GM12872 (cell line): ENCODE results near the gene BNIP1.

Experiments
- TF ChIP-seq, protein P1 (sequence below): IDR thresholded peaks from 3 replicates; pipeline ENCODE4 v1.5.1; 2011; ENCODE audit warnings: low read depth, mild to moderate bottlenecking, low read length, moderate library complexity; ENCODE audit not compliant: insufficient read depth

Gene BNIP1, protein sequence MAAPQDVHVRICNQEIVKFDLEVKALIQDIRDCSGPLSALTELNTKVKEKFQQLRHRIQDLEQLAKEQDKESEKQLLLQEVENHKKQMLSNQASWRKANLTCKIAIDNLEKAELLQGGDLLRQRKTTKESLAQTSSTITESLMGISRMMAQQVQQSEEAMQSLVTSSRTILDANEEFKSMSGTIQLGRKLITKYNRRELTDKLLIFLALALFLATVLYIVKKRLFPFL

GRCh38 chr5:173144200-173145176, at the start of gene BNIP1:
BNIP1 (plus strand) TSS chr5:173144531; CDS start chr5:173144546, 15 bp downstream.
- TF ChIP-seq, protein P1, sequence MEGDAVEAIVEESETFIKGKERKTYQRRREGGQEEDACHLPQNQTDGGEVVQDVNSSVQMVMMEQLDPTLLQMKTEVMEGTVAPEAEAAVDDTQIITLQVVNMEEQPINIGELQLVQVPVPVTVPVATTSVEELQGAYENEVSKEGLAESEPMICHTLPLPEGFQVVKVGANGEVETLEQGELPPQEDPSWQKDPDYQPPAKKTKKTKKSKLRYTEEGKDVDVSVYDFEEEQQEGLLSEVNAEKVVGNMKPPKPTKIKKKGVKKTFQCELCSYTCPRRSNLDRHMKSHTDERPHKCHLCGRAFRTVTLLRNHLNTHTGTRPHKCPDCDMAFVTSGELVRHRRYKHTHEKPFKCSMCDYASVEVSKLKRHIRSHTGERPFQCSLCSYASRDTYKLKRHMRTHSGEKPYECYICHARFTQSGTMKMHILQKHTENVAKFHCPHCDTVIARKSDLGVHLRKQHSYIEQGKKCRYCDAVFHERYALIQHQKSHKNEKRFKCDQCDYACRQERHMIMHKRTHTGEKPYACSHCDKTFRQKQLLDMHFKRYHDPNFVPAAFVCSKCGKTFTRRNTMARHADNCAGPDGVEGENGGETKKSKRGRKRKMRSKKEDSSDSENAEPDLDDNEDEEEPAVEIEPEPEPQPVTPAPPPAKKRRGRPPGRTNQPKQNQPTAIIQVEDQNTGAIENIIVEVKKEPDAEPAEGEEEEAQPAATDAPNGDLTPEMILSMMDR = peak; percentile 96

GRCh38 chr5:173098787-173099186, 45.5 kb upstream of the BNIP1 start:
- TF ChIP-seq, protein P1 = no peak

- TF ChIP-seq, protein P1 = no peak
Observed at GRCh38 chr5:173099461-173099860, 44.9 kb upstream of the BNIP1 start.

- TF ChIP-seq, protein P1 = no peak
Observed at GRCh38 chr5:173101245-173101644, 43.1 kb upstream of the BNIP1 start.

DNA sequence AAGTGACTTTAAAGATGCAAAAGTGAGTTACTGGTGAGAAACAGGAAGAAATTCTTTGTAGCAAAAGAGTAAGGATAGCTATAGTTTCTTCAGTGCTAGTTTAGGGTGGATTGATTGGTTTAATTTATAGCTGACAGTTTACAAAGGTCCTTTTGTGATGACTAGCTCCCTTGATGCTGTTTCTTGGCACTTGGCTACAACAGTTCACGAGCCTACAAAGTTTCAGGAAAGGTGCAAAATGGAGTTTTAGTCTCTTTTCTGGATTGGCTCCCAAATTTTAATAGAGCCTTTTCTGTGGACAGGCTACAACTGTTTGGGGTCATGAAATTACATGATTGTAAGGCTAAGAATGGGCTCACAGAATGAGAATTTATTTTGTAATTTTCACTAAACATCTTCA, 40.9 kb upstream of the BNIP1 start:
- TF ChIP-seq, protein P1 = no peak

DNA sequence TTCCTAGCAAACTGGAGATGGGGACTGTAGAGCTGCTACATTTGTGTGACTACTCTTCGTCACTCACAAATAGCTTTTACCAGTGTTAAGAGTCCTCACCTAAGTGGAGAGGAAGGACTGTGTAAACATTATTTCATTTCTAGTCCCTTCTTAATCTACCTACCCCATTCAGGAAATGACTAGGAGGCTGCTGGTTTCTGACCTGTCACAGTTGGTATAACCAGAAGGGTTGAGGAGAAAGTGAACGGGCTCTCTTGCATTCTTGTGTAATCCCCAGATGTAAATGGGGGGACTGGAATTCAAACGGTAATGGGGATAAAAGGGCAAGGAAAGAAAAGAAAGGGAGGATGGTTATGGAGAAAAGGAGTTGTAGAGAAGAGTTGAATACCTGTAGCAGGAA, 35.4 kb upstream of the BNIP1 start:
- TF ChIP-seq, protein P1 = no peak

- TF ChIP-seq, protein P1 = no peak
Observed at GRCh38 chr5:173114536-173114935, 29.8 kb upstream of the BNIP1 start.
